GM18526 (cell line): ENCODE measurements around the gene OTOG.

ENCODE experiments used
- POLR2A ChIP-seq: IDR thresholded peaks from 3 replicates; pipeline ENCODE4 v1.6.1; 2011; ENCODE audit not compliant: insufficient read length; ENCODE audit errors: extremely low read depth

OTOG gene, protein sequence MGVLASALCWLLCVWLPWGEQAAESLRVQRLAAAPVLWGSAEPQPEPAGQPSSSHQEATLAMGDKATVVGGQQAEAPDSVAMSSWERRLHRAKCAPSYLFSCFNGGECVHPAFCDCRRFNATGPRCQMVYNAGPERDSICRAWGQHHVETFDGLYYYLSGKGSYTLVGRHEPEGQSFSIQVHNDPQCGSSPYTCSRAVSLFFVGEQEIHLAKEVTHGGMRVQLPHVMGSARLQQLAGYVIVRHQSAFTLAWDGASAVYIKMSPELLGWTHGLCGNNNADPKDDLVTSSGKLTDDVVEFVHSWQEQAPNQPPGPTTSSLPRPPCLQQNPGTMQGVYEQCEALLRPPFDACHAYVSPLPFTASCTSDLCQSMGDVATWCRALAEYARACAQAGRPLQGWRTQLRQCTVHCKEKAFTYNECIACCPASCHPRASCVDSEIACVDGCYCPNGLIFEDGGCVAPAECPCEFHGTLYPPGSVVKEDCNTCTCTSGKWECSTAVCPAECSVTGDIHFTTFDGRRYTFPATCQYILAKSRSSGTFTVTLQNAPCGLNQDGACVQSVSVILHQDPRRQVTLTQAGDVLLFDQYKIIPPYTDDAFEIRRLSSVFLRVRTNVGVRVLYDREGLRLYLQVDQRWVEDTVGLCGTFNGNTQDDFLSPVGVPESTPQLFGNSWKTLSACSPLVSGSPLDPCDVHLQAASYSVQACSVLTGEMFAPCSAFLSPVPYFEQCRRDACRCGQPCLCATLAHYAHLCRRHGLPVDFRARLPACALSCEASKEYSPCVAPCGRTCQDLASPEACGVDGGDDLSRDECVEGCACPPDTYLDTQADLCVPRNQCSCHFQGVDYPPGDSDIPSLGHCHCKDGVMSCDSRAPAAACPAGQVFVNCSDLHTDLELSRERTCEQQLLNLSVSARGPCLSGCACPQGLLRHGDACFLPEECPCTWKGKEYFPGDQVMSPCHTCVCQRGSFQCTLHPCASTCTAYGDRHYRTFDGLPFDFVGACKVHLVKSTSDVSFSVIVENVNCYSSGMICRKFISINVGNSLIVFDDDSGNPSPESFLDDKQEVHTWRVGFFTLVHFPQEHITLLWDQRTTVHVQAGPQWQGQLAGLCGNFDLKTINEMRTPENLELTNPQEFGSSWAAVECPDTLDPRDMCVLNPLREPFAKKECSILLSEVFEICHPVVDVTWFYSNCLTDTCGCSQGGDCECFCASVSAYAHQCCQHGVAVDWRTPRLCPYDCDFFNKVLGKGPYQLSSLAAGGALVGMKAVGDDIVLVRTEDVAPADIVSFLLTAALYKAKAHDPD (N-terminal part only)

DNA sequence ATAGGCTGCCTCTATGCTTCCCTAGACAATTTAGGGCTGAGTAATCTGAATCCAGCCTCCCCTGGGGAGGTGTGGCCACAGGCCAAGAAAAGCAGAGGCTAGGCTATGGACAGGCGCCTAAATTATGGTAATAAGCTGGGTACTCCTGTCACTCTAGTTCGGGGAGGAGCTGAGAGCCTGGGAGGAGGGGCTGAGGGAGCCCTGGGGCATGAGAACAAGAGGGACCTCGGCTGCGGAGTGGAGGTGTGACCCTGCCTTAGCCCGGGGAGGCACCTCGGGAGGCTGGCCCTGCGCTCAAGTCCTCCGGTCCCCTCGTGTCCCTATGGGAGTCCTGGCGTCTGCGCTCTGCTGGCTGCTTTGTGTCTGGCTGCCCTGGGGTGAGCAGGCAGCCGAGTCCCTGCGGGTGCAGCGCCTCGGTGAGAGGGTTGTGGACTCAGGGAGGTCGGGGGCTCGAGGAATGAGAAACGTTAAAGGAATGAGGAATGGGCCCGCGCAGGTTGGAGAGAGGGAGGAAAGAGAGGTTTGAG, at the start of gene OTOG:
OTOG (plus strand) TSS at position 209 of the 527 bp plus-strand sequence; CDS start at position 323, 114 bp downstream.
- TF ChIP-seq POLR2A = no peak

DNA sequence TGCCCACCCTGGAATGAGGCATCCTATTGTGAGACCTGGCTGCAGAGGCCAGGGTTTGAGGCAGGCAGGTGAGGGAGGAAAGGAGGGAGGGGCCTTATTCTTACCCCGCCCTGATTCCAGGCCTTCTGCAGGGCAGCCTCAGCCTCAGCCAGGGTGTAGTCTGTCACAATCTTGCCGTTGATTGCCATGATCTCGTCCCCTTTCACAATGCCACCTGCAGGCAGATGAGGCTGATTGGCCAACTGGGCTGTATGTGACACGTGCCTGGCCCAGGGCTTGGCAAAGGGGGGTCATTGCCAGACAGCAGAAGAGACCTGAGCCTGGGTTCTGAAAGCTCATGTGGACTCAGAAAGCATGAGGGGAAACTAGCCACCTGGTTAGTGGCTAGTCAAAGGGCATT, 49.0 kb upstream of the OTOG start:
- no peak for TF ChIP-seq POLR2A

DNA sequence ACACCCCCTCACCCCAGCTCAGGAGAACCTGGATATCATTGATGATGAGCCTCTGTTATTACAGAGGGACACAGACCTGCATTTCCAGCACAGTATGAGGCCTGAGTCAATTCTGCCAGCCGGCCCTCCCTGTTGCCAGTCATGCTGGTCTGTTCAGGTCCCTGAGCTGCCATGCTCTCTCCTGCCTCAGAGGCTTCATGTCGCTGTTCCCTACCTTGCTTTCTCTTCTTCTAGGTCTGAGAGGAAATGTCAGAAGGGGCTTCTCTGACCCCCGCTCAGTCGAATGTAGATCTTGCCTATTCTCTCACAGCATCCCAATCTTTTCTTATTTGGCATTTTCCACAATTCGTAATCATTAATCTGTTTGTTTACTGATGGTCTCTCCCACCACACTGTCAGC, 48.6 kb upstream of the OTOG start:
- no peak for TF ChIP-seq POLR2A

GRCh38 chr11:17500673-17501072, 46.4 kb upstream of the OTOG start:
- TF ChIP-seq POLR2A = no peak

- TF ChIP-seq POLR2A = no peak
Measured at GRCh38 chr11:17502630-17503029, 44.4 kb upstream of the OTOG start.

- no peak for TF ChIP-seq POLR2A
Measured at GRCh38 chr11:17504330-17505107, 42.5 kb upstream of the OTOG start.

GRCh38 chr11:17505146-17505545, 41.9 kb upstream of the OTOG start:
- TF ChIP-seq POLR2A = no peak

DNA sequence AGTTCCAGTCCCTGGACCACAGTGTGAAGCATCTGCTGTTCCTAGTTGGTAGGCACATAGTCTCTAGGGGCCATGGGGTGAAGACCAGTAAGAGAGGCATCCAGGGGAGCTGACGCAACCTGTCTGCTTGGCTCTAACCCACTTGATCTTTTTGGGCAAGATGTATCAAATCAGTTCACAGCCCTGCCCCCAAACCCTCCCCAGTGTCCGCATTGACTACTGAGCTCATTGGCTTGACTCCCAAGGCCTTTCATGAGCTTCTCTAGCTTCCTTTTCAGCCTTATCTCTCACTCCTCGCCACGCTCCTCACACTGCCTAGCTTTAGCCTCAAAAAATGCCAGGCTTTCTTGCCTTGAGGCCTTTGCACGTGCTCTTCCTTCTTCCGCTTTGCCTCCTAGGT, 40.7 kb upstream of the OTOG start:
- no peak for TF ChIP-seq POLR2A

- no peak for TF ChIP-seq POLR2A
Measured at GRCh38 chr11:17506942-17507341, 40.1 kb upstream of the OTOG start.

DNA sequence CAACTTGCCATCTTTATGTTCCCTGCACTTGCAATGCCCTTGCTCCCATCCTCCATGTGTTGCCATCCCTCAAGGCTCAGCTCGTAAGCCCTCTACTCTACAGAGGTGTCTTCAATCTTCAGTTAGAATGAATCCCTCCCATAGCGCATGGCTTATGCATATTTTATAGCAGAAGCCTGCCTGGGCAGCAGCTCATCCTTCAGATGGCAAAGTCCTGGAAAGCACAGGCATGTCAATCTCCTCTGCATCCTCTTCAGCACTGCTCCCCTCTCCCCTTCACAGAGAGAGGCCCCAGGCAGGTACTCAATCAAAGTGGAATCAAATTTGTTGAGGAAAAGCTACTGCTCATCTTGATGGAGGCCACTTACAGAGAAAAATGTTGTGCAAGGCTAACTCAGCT, 39.3 kb upstream of the OTOG start:
- TF ChIP-seq POLR2A = no peak

DNA sequence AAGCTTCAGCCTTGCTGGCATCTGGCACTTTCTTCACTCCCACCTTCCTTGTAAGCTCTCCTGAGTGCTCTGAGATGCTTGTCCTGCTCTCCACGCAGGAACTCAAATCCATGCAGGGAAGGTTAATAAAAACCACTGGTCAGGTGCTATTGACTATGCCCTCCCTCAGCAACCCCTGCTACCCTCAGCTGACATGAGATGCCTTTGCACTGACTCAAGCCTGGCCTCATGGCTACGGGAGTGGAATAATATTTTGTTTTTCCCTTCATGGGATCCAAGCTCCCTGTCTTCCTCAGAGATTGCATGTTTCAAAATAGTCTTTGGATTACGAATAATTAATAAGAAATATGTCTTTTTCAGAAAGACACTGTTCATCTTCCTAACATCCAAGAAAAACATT, 38.8 kb upstream of the OTOG start:
- no peak for TF ChIP-seq POLR2A

DNA sequence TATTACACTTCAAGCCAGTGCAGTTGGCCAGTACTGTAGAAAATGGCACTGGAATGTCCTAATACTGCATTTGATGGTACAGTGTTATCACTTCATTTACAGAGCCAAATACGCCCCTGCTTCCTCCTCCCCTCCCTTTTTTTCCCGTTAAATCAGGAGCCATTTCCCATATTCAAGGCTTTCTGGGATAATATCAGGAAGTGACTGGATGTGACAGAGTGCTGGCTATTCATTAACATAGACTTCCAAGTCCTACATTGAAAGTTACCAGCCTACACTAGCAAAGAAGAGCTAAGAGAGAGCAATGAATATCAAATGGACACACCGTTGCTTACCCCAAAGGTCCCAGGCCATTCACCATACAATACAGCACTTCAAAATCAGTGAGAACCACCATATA, 38.3 kb upstream of the OTOG start:
- no peak for TF ChIP-seq POLR2A

- no peak for TF ChIP-seq POLR2A
Measured at GRCh38 chr11:17510507-17511206, 36.4 kb upstream of the OTOG start.

- TF ChIP-seq POLR2A = no peak
Measured at GRCh38 chr11:17511571-17511970, 35.5 kb upstream of the OTOG start.
